GM21528 (cell line): Measurements from ENCODE around the gene GAB1.
A peak's percentile ranks its signal among the peaks of the same experiment; 100 is the strongest.

Experiments used
- ATAC-seq: cut with Tn5 transposase; IDR thresholded peaks from one replicate; pipeline ENCODE4 v1.9.1; 2021; ENCODE audit warnings: mild to moderate bottlenecking, moderate library complexity; ENCODE audit not compliant: unreplicated experiment, low FRiP score

GAB1 gene

GRCh38 chr4:143407888-143408287, 71.2 kb downstream of the GAB1 start:
- no peak for ATAC-seq

- no peak for ATAC-seq
Measured at GRCh38 chr4:143410015-143410414, 73.3 kb downstream of the GAB1 start.

GRCh38 chr4:143411527-143412419, 75.1 kb downstream of the GAB1 start:
- no peak for ATAC-seq

GRCh38 chr4:143412420-143412758, 75.7 kb downstream of the GAB1 start:
- no peak for ATAC-seq

GRCh38 chr4:143417679-143418403, 81.2 kb downstream of the GAB1 start:
- ATAC-seq: peak; percentile 90

- no peak for ATAC-seq
Measured at GRCh38 chr4:143420227-143420626, 83.6 kb downstream of the GAB1 start.

GRCh38 chr4:143421609-143422008, 84.9 kb downstream of the GAB1 start:
- ATAC-seq: no peak

- no peak for ATAC-seq
Measured at GRCh38 chr4:143424276-143424675, 87.6 kb downstream of the GAB1 start.

- no peak for ATAC-seq
Measured at GRCh38 chr4:143431526-143432257, 95.0 kb downstream of the GAB1 start.

GRCh38 chr4:143432258-143432591, 95.5 kb downstream of the GAB1 start:
- ATAC-seq: no peak

GRCh38 chr4:143433231-143433630, 96.6 kb downstream of the GAB1 start:
- ATAC-seq: no peak

- ATAC-seq: no peak
Measured at GRCh38 chr4:143435955-143436354, 99.3 kb downstream of the GAB1 start.

GRCh38 chr4:143437476-143437875, 100.8 kb downstream of the GAB1 start:
- no peak for ATAC-seq

- ATAC-seq: no peak
Measured at GRCh38 chr4:143437937-143438336, 101.3 kb downstream of the GAB1 start.

- ATAC-seq: no peak
Measured at GRCh38 chr4:143438710-143439109, 102.0 kb downstream of the GAB1 start.

- ATAC-seq: no peak
Measured at GRCh38 chr4:143441109-143441508, 104.4 kb downstream of the GAB1 start.

GRCh38 chr4:143441678-143442077, 105.0 kb downstream of the GAB1 start:
- ATAC-seq: no peak

GRCh38 chr4:143443728-143444127, 107.1 kb downstream of the GAB1 start:
- ATAC-seq: no peak

GRCh38 chr4:143451186-143451585, 114.5 kb downstream of the GAB1 start:
- ATAC-seq: no peak

- ATAC-seq: no peak
Measured at GRCh38 chr4:143455211-143455610, 118.5 kb downstream of the GAB1 start.

- ATAC-seq: no peak
Measured at GRCh38 chr4:143458966-143459365, 122.3 kb downstream of the GAB1 start.
